ENCODE data around the gene MPC2. TPM values are rescaled to one million over a fixed set of nuclear protein-coding genes. Genes with fewer than 3 reads are reported as not detected.

MPC2 gene
- total RNA-seq, 3 donors from 2014 or later, result 95.5 to 163 (median 134) TPM

GRCh38 chr1:167910530-167910929 lies 26.3 kb downstream of the MPC2 start:
- intact Hi-C loops (cut with DNase I, micrococcal nuclease), result no loop called here
- ATAC-seq (peak; percentile 27), DNase-seq (no peak)
- H3K9me3 ChIP-seq, result peaks cover 6% of the 10 kb centered on the region
- no peaks in the 10 kb centered on the region for H3K4me1 ChIP-seq (ENCODE audit: low read depth)
- no peak for TF ChIP-seq CTCF (IDR thresholded peaks at IDR 0.05)
- H3K36me3 ChIP-seq (ENCODE audit: low read depth), result no peaks in the 10 kb centered on the region
- no peak overlapping the region for H3K4me3 ChIP-seq

GRCh38 chr1:167909691-167910180 lies 27.1 kb downstream of the MPC2 start:
- no peak for TF ChIP-seq CTCF (IDR thresholded peaks at IDR 0.05)
- no peaks in the 10 kb centered on the region for H3K36me3 ChIP-seq (ENCODE audit: low read depth)
- ATAC-seq (no peak), DNase-seq (no peak)
- H3K4me3 ChIP-seq, result no peak overlapping the region
- intact Hi-C loops (cut with DNase I, micrococcal nuclease), result no loop called here
- no peaks in the 10 kb centered on the region for H3K4me1 ChIP-seq (ENCODE audit: low read depth)
- peaks cover 6% of the 10 kb centered on the region for H3K9me3 ChIP-seq

GRCh38 chr1:167905671-167906070 lies 31.2 kb downstream of the MPC2 start:
- ATAC-seq, result no peak
- Histone ChIP-seq H3K4me1 (ENCODE audit: low read depth) (no peaks in the 10 kb centered on the region), H3K36me3 (ENCODE audit: low read depth) (no peaks in the 10 kb centered on the region), H3K9me3 (peaks cover 6% of the 10 kb centered on the region), H3K4me3 (no peak overlapping the region)
- DNase-seq, result no peak
- TF ChIP-seq CTCF (IDR thresholded peaks at IDR 0.05), result no peak
- intact Hi-C loops (cut with DNase I, micrococcal nuclease), result no loop called here

GRCh38 chr1:167905182-167905581 lies 31.7 kb downstream of the MPC2 start:
- intact Hi-C loops (cut with DNase I, micrococcal nuclease), result no loop called here
- no peaks in the 10 kb centered on the region for H3K36me3 ChIP-seq (ENCODE audit: low read depth)
- ATAC-seq (no peak), DNase-seq (no peak)
- no peaks in the 10 kb centered on the region for H3K4me1 ChIP-seq (ENCODE audit: low read depth)
- peaks cover 6% of the 10 kb centered on the region for H3K9me3 ChIP-seq
- no peak overlapping the region for H3K4me3 ChIP-seq
- no peak for TF ChIP-seq CTCF (IDR thresholded peaks at IDR 0.05)

GRCh38 chr1:167904652-167905130 lies 32.2 kb downstream of the MPC2 start:
- no peak for DNase-seq
- Histone ChIP-seq H3K4me1 (ENCODE audit: low read depth) (no peaks in the 10 kb centered on the region), H3K9me3 (peaks cover 2% of the 10 kb centered on the region), H3K4me3 (no peak overlapping the region), H3K36me3 (ENCODE audit: low read depth) (no peaks in the 10 kb centered on the region)
- no peak for TF ChIP-seq CTCF (IDR thresholded peaks at IDR 0.05)
- ATAC-seq, result peak; percentile 33
- intact Hi-C loops (cut with DNase I, micrococcal nuclease), result no loop called here

GRCh38 chr1:167900907-167901306 lies 36.0 kb downstream of the MPC2 start:
- DNase-seq (peak in 1 of 3 donors; percentile 23), ATAC-seq (peak; percentile 95)
- H3K9me3 ChIP-seq, result no peaks in the 10 kb centered on the region
- no peak for TF ChIP-seq CTCF (IDR thresholded peaks at IDR 0.05)
- intact Hi-C loops (cut with DNase I, micrococcal nuclease), result no loop called here
- H3K36me3 ChIP-seq (ENCODE audit: low read depth), result no peaks in the 10 kb centered on the region
- H3K4me1 ChIP-seq (ENCODE audit: low read depth), result no peaks in the 10 kb centered on the region
- H3K4me3 ChIP-seq, result no peak overlapping the region
